Lower leg skin (tissue), 3 donors: ENCODE measurements around the gene GNG4.

Source experiments
- CTCF ChIP-seq, 3 donors: fragments of 450-650 bp; IDR thresholded peaks; one replicate each; pipeline ENCODE4 v1.5.1; 2016; ENCODE audit warnings: antibody characterized with exemption in 3 of 3, mild to moderate bottlenecking in 3 of 3, moderate library complexity in 2 of 3
- POLR2A ChIP-seq, 2 donors: fragments of 450-650 bp; IDR thresholded peaks; one replicate each; pipeline ENCODE4 v1.6.1; 2016 to 2017; ENCODE audit warnings: antibody characterized with exemption in 2 of 2, mild to moderate bottlenecking in 1 of 2, moderate library complexity in 1 of 2

DNA sequence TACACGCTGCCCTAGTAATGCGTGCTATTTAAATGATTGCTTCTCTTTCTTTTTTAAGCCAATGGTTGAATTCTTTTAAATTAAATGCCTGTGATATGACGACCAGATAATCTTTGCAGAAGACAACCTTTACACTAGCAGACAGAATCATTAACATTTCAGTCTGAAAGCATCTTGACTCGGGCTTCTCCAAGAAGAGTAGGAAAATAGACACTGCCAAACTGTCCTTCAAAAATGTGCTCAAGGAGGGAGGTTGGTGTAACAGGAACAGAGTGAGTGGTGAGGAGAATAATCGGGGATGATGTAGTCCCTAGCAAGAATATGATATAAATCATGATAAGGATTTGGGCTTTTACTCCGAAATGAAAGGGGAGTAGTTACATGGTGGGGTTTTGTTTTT lies 138.8 kb downstream of the GNG4 start:
- no peak for TF ChIP-seq CTCF (IDR thresholded peaks at IDR 0.05)
- no peak for TF ChIP-seq POLR2A (IDR thresholded peaks at IDR 0.05)
